ENCODE measurements around the gene LLGL2. TPM values are rescaled to one million over a fixed set of nuclear protein-coding genes. Genes with fewer than 3 reads are reported as not detected.

Gene LLGL2
- total and polyA plus RNA-seq, 10 of the 15 experiments (the other 5 are each of a cell fraction or from before 2014, with no cell fraction given) = 0.21 to 9.9 (median 4.5) TPM

- TF ChIP-seq RELA (IDR thresholded peaks at IDR 0.05; ENCODE audit: borderline replicate concordance, partially characterized antibody) (no peak), SUPT20H (IDR thresholded peaks at IDR 0.05; ENCODE audit: borderline replicate concordance, control insufficient read depth, low read depth, low read length) (no peak), NFYA (IDR thresholded peaks at IDR 0.05; ENCODE audit: borderline replicate concordance, low read depth, low read length) (no peak), CEBPB (IDR thresholded peaks at IDR 0.05; ENCODE audit: borderline replicate concordance in 1 of 2, low read depth in 2 of 2, low read length in 2 of 2) (no peak), JUNB (IDR thresholded peaks at IDR 0.05) (no peak), HDGF (IDR thresholded peaks at IDR 0.05) (no peak), HSF1 (IDR thresholded peaks at IDR 0.05; ENCODE audit: low read depth, low read length) (no peak), DPF2 (IDR thresholded peaks at IDR 0.05) (0 out of 2 replicates have a peak, but pooled peaks have one; percentile 24)
- TF ChIP-seq, protein P1, sequence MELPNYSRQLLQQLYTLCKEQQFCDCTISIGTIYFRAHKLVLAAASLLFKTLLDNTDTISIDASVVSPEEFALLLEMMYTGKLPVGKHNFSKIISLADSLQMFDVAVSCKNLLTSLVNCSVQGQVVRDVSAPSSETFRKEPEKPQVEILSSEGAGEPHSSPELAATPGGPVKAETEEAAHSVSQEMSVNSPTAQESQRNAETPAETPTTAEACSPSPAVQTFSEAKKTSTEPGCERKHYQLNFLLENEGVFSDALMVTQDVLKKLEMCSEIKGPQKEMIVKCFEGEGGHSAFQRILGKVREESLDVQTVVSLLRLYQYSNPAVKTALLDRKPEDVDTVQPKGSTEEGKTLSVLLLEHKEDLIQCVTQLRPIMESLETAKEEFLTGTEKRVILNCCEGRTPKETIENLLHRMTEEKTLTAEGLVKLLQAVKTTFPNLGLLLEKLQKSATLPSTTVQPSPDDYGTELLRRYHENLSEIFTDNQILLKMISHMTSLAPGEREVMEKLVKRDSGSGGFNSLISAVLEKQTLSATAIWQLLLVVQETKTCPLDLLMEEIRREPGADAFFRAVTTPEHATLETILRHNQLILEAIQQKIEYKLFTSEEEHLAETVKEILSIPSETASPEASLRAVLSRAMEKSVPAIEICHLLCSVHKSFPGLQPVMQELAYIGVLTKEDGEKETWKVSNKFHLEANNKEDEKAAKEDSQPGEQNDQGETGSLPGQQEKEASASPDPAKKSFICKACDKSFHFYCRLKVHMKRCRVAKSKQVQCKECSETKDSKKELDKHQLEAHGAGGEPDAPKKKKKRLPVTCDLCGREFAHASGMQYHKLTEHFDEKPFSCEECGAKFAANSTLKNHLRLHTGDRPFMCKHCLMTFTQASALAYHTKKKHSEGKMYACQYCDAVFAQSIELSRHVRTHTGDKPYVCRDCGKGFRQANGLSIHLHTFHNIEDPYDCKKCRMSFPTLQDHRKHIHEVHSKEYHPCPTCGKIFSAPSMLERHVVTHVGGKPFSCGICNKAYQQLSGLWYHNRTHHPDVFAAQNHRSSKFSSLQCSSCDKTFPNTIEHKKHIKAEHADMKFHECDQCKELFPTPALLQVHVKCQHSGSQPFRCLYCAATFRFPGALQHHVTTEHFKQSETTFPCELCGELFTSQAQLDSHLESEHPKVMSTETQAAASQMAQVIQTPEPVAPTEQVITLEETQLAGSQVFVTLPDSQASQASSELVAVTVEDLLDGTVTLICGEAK (IDR thresholded peaks at IDR 0.05; ENCODE audit: borderline replicate concordance) = peak; percentile 6
These were observed 9.3 kb upstream of the LLGL2 start, which contains the start of gene TSEN54 (continued) for GRCh38 chr17:75516255-75516618.
